ENCODE measurements around the gene PHEX.

- TF ChIP-seq REST (IDR thresholded peaks at IDR 0.05; ENCODE audit: unreplicated experiment), result no peak
- no peak for TF ChIP-seq EZH2 (IDR thresholded peaks at IDR 0.05; ENCODE audit: low read depth, unreplicated experiment)
Measured at GRCh38 chrX:22155126-22155525, 123.0 kb downstream of the PHEX start.
